Measurements from ENCODE around the gene TRIM31. TPM values are rescaled to one million over a fixed set of nuclear protein-coding genes. Genes with fewer than 3 reads are reported as not detected.
A peak's percentile ranks its signal among the peaks of the same experiment; 100 is the strongest.

TRIM31 gene
- total and polyA plus RNA-seq, 4 donors = 0.16 to 1.3 (median 0.48) TPM

DNA sequence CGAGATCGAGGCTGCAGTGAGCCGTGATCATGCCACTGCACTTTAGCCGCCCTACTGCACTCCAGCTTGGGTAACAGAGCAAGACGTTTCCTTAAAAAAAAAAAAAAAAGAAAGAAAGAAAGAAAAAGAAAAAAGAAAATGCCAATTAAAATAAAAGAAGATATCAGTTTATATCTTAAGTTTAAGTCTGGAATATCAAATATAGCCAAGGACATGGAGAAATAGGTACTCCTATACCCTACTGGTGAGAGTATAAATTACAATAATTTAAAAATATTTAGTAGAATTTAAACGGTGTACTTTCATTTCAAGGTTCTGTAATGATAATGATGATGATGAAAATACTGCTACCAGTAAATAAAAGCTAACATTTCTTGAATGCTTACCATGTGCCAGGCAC is 3.8 kb upstream of the TRIM31 start:
- H3K27me3 ChIP-seq (ENCODE audit: control insufficient read depth in 4 of 4, insufficient read depth in 4 of 4, low read length in 3 of 4) = peaks cover 0 to 4% (median 0%) of the 10 kb centered on the region in 4 donors
- DNase-seq (ENCODE audit: low spot score) = no peak
- WGBS = 81% methylated on average over 6 of the region's 6 CpGs
- no peak overlapping the region for H3K4me3 ChIP-seq (ENCODE audit: low read depth in 1 of 3, low read length in 3 of 3)
- H3K9ac ChIP-seq (ENCODE audit: low read depth in 1 of 2, low read length in 2 of 2) = no peak overlapping the region
- no peak overlapping the region for H3K27ac ChIP-seq (ENCODE audit: low read depth in 1 of 2, low read length in 2 of 2)
- H3K36me3 ChIP-seq (ENCODE audit: control insufficient read depth in 4 of 4, insufficient read depth in 3 of 4, low read depth in 1 of 4, low read length in 3 of 4) = no peaks in the 10 kb centered on the region
- no peaks in the 10 kb centered on the region for H3K9me3 ChIP-seq (ENCODE audit: control insufficient read depth in 4 of 4, low read length in 3 of 4)
- TF ChIP-seq RXRA (IDR thresholded peaks at IDR 0.05) = no peak
- TF ChIP-seq, protein P1, sequence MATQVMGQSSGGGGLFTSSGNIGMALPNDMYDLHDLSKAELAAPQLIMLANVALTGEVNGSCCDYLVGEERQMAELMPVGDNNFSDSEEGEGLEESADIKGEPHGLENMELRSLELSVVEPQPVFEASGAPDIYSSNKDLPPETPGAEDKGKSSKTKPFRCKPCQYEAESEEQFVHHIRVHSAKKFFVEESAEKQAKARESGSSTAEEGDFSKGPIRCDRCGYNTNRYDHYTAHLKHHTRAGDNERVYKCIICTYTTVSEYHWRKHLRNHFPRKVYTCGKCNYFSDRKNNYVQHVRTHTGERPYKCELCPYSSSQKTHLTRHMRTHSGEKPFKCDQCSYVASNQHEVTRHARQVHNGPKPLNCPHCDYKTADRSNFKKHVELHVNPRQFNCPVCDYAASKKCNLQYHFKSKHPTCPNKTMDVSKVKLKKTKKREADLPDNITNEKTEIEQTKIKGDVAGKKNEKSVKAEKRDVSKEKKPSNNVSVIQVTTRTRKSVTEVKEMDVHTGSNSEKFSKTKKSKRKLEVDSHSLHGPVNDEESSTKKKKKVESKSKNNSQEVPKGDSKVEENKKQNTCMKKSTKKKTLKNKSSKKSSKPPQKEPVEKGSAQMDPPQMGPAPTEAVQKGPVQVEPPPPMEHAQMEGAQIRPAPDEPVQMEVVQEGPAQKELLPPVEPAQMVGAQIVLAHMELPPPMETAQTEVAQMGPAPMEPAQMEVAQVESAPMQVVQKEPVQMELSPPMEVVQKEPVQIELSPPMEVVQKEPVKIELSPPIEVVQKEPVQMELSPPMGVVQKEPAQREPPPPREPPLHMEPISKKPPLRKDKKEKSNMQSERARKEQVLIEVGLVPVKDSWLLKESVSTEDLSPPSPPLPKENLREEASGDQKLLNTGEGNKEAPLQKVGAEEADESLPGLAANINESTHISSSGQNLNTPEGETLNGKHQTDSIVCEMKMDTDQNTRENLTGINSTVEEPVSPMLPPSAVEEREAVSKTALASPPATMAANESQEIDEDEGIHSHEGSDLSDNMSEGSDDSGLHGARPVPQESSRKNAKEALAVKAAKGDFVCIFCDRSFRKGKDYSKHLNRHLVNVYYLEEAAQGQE (IDR thresholded peaks at IDR 0.05) = no peak
- TF ChIP-seq FOXA1 (IDR thresholded peaks at IDR 0.05) = no peak
- TF ChIP-seq, protein P2, sequence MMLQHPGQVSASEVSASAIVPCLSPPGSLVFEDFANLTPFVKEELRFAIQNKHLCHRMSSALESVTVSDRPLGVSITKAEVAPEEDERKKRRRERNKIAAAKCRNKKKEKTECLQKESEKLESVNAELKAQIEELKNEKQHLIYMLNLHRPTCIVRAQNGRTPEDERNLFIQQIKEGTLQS (IDR thresholded peaks at IDR 0.05) = no peak
- TF ChIP-seq, protein P3, sequence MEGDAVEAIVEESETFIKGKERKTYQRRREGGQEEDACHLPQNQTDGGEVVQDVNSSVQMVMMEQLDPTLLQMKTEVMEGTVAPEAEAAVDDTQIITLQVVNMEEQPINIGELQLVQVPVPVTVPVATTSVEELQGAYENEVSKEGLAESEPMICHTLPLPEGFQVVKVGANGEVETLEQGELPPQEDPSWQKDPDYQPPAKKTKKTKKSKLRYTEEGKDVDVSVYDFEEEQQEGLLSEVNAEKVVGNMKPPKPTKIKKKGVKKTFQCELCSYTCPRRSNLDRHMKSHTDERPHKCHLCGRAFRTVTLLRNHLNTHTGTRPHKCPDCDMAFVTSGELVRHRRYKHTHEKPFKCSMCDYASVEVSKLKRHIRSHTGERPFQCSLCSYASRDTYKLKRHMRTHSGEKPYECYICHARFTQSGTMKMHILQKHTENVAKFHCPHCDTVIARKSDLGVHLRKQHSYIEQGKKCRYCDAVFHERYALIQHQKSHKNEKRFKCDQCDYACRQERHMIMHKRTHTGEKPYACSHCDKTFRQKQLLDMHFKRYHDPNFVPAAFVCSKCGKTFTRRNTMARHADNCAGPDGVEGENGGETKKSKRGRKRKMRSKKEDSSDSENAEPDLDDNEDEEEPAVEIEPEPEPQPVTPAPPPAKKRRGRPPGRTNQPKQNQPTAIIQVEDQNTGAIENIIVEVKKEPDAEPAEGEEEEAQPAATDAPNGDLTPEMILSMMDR (IDR thresholded peaks at IDR 0.05; ENCODE audit: low read depth, low read length, missing input control) = no peak
- no peak for TF ChIP-seq NR2F2 (IDR thresholded peaks at IDR 0.05)
- TF ChIP-seq SP1 (IDR thresholded peaks at IDR 0.05) = no peak
- TF ChIP-seq EGR1 (IDR thresholded peaks at IDR 0.05; ENCODE audit: low read depth in 2 of 2) = no peak
- TF ChIP-seq, protein P4, sequence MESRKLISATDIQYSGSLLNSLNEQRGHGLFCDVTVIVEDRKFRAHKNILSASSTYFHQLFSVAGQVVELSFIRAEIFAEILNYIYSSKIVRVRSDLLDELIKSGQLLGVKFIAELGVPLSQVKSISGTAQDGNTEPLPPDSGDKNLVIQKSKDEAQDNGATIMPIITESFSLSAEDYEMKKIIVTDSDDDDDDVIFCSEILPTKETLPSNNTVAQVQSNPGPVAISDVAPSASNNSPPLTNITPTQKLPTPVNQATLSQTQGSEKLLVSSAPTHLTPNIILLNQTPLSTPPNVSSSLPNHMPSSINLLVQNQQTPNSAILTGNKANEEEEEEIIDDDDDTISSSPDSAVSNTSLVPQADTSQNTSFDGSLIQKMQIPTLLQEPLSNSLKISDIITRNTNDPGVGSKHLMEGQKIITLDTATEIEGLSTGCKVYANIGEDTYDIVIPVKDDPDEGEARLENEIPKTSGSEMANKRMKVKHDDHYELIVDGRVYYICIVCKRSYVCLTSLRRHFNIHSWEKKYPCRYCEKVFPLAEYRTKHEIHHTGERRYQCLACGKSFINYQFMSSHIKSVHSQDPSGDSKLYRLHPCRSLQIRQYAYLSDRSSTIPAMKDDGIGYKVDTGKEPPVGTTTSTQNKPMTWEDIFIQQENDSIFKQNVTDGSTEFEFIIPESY (IDR thresholded peaks at IDR 0.05) = no peak
- H3K4me1 ChIP-seq (ENCODE audit: control insufficient read depth in 4 of 4, insufficient read depth in 4 of 4, low read length in 3 of 4) = peaks cover 0 to 9% (median 1%) of the 10 kb centered on the region in 4 donors

DNA sequence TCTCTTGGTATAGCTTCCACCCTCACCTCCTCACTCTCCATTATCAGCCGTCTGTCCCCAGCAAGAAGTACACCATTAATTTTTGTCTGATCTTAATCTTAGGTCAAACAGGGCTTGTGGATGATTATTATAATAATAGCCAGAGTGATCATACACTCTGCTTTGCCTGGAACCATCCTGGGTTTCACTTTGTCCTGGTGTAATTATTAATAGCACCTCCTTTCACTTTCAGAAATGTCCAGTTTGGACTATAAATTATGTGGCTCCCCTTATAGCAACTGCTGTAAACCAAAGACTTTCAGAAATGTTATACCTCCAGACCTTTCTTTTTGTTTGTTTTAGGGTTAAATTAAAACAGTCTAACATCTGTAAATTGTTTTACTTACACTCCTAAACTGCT is 951 bp upstream of the TRIM31 start:
- Histone ChIP-seq H3K9ac (ENCODE audit: low read depth in 1 of 2, low read length in 2 of 2) (no peak overlapping the region), H3K36me3 (ENCODE audit: control insufficient read depth in 4 of 4, insufficient read depth in 3 of 4, low read depth in 1 of 4, low read length in 3 of 4) (no peaks in the 10 kb centered on the region), H3K4me1 (ENCODE audit: control insufficient read depth in 4 of 4, insufficient read depth in 4 of 4, low read length in 3 of 4) (peaks cover 0 to 9% (median 1%) of the 10 kb centered on the region in 4 donors), H3K9me3 (ENCODE audit: control insufficient read depth in 4 of 4, low read length in 3 of 4) (no peaks in the 10 kb centered on the region), H3K4me3 (ENCODE audit: low read depth in 1 of 3, low read length in 3 of 3) (no peak overlapping the region), H3K27me3 (ENCODE audit: control insufficient read depth in 4 of 4, insufficient read depth in 4 of 4, low read length in 3 of 4) (peaks cover 0 to 10% (median 2%) of the 10 kb centered on the region in 4 donors), H3K27ac (ENCODE audit: low read depth in 1 of 2, low read length in 2 of 2) (no peak overlapping the region)
- 68% methylated on average over 1 of the region's 1 CpG for WGBS
- DNase-seq (ENCODE audit: low spot score) = no peak
- TF ChIP-seq SP1 (IDR thresholded peaks at IDR 0.05) = peak; percentile 9
- TF ChIP-seq NR2F2 (IDR thresholded peaks at IDR 0.05) = no peak
